Hepatocyte (in vitro differentiated cells): ENCODE data around the gene LIN28A. TPM values are rescaled to one million over a fixed set of nuclear protein-coding genes. Genes with fewer than 3 reads are reported as not detected.

Experiments
- DNase-seq: peaks from one replicate; pipeline ENCODE4 v3.0.0-alpha.2; 2016; ENCODE audit warnings: low spot score
- H2AFZ ChIP-seq: fragments of 200-600 bp; sonication (generic); 2 replicates; pipeline ENCODE4 v1.6.0; 2016; ENCODE audit warnings: antibody characterized with exemption, mild to moderate bottlenecking
- H3K27ac ChIP-seq: fragments of 200-600 bp; sonication (generic); 2 replicates; pipeline ENCODE4 v1.5.1; 2016; ENCODE audit warnings: mild to moderate bottlenecking
- H3K27me3 ChIP-seq: fragments of 200-600 bp; sonication (generic); 2 replicates; pipeline ENCODE4 v1.6.1; 2016
- H3K36me3 ChIP-seq: fragments of 200-600 bp; sonication (generic); replicated peaks from 2 replicates; pipeline ENCODE4 v1.5.1; 2016; ENCODE audit warnings: low read depth; ENCODE audit not compliant: insufficient read depth
- H3K4me1 ChIP-seq: fragments of 200-600 bp; sonication (generic); 2 replicates; pipeline ENCODE4 v1.5.1; 2016; ENCODE audit warnings: mild to moderate bottlenecking, moderate library complexity; ENCODE audit not compliant: insufficient read depth
- H3K4me2 ChIP-seq: fragments of 200-600 bp; sonication (generic); 2 replicates; pipeline ENCODE4 v1.6.0; 2016
- H3K4me3 ChIP-seq: fragments of 200-600 bp; sonication (generic); 2 replicates; pipeline ENCODE4 v1.5.1; 2016; ENCODE audit warnings: mild to moderate bottlenecking
- H3K79me2 ChIP-seq: fragments of 200-600 bp; sonication (generic); 2 replicates; pipeline ENCODE4 v1.6.0; 2017; ENCODE audit warnings: mild to moderate bottlenecking
- H3K9me2 ChIP-seq: fragments of 200-600 bp; sonication (generic); replicated peaks from 2 replicates; pipeline ENCODE4 v1.6.0; 2017; ENCODE audit warnings: mild to moderate bottlenecking; ENCODE audit not compliant: insufficient read depth
- H3K9me3 ChIP-seq: fragments of 200-600 bp; sonication (generic); 2 replicates; pipeline ENCODE4 v1.5.1; 2016; ENCODE audit warnings: low read depth, mild to moderate bottlenecking
- H4K20me1 ChIP-seq: fragments of 200-600 bp; sonication (generic); 2 replicates; pipeline ENCODE4 v1.6.0; 2016; ENCODE audit warnings: mild to moderate bottlenecking; ENCODE audit not compliant: insufficient read depth, poor library complexity, severe bottlenecking
- CTCF ChIP-seq: fragments of 200-600 bp; sonication (generic); IDR thresholded peaks from 2 replicates; pipeline ENCODE4 v1.5.1; 2016; ENCODE audit warnings: antibody characterized with exemption, mild to moderate bottlenecking; ENCODE audit not compliant: poor library complexity
- EZH2 ChIP-seq: fragments of 200-600 bp; sonication (generic); IDR thresholded peaks from 2 replicates; pipeline ENCODE4 v1.6.1; 2016; ENCODE audit warnings: antibody characterized with exemption, mild to moderate bottlenecking, borderline replicate concordance
- EZH2phosphoT487 ChIP-seq: fragments of 200-600 bp; sonication (generic); IDR thresholded peaks from one replicate; pipeline ENCODE4 v1.6.1; 2018; ENCODE audit warnings: antibody characterized with exemption, mild to moderate bottlenecking, low read depth, moderate library complexity; ENCODE audit not compliant: unreplicated experiment, severe bottlenecking
- WGBS: methylation state at CpG from one replicate; pipeline ENCODE4 v1.1.6; 2016; ENCODE audit warnings: low lambda C conversion rate; ENCODE audit errors: missing lambda C conversion rate; 5-methylcytosine and 5-hydroxymethylcytosine counted together
- polyA plus RNA-seq: library from polyadenylated mRNA; unstranded; fragments of >200 nt; fragmentation: Nextera tagmentation; extraction: Ambion mirVana; gene quantifications from 2 replicates; pipeline ENCODE4 v1.2.1, GENCODE V29; 2016
- total RNA-seq: library from RNA; depleted of rRNA; stranded (reverse); fragments of >200 nt; gene quantifications from 2 replicates; pipeline ENCODE4 v1.2.3, GENCODE V29; 2014

Gene LIN28A
- total and polyA plus RNA-seq, 2 experiments from 2014 or later, result 0.13 to 0.43 TPM

DNA sequence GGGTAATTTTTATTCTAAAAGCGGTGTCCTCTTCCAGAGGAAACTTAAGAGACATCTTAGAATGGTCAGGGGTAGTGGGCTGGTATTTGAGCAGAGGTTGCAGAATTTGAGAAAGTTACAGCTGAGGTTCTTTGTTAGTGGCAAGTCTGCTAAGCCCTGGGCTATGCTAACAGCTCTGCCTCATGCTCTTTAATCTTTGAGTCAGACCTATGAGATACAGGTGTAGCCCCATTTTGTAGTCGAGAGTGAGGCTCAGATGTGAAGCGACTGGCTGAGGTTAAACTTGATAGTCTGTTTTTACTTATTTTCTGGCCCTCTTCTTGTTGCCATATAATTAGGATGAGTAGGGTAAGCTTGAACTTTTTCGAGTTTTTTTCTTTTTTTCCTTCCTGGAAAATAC, 66.3 kb downstream of the LIN28A start:
- Histone ChIP-seq H3K79me2 (peaks cover 27% of the 10 kb centered on the region), H3K4me2 (no peak overlapping the region), H3K4me3 (no peak overlapping the region), H3K9me3 (no peaks in the 10 kb centered on the region), H3K4me1 (peaks cover 16% of the 10 kb centered on the region), H3K36me3 (no peaks in the 10 kb centered on the region), H4K20me1 (peaks cover 26% of the 10 kb centered on the region), H3K9me2 (no peaks in the 10 kb centered on the region), H3K27me3 (no peaks in the 10 kb centered on the region), H2AFZ (no peak overlapping the region), H3K27ac (no peak overlapping the region)
- 97% methylated on average over 4 of the region's 4 CpGs for WGBS
- TF ChIP-seq EZH2phosphoT487 (no peak), EZH2 (no peak), CTCF (no peak)
- no peak for DNase-seq

GRCh38 chr1:26477446-26478152, 67.0 kb downstream of the LIN28A start:
- no peak overlapping the region for H3K27ac ChIP-seq
- TF ChIP-seq CTCF, result no peak
- no peak for TF ChIP-seq EZH2phosphoT487
- TF ChIP-seq EZH2, result no peak

DNA sequence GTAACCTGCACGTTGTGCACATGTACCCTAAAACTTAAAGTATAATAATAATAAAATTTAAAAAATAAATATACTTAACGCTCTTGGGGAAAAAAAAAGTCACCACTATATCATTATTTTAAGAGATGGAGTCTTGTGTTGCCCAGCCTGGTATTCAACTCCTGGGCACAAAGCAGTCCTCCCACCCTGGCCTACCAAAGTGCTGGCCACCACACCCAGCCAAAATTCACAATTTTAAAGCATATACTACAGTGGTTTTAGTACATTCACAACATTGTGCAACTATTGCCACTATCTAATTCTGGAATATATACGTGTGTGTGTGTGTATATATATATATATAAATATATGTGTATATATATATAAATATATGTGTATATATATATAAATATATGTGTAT, 67.5 kb downstream of the LIN28A start:
- TF ChIP-seq EZH2phosphoT487, result no peak
- no peak for TF ChIP-seq CTCF
- no peak for TF ChIP-seq EZH2
- H4K20me1 ChIP-seq, result peaks cover 25% of the 10 kb centered on the region
- no peak overlapping the region for H3K4me2 ChIP-seq
- no peak for DNase-seq
- H3K4me3 ChIP-seq, result no peak overlapping the region
- H3K27ac ChIP-seq, result no peak overlapping the region
- H3K27me3 ChIP-seq, result no peaks in the 10 kb centered on the region
- H3K4me1 ChIP-seq, result peaks cover 16% of the 10 kb centered on the region
- H3K36me3 ChIP-seq, result no peaks in the 10 kb centered on the region
- peaks cover 26% of the 10 kb centered on the region for H3K79me2 ChIP-seq
- WGBS, result 92% methylated on average over 3 of the region's 3 CpGs
- H2AFZ ChIP-seq, result no peak overlapping the region
- no peaks in the 10 kb centered on the region for H3K9me3 ChIP-seq
- H3K9me2 ChIP-seq, result no peaks in the 10 kb centered on the region

More at GRCh38 chr1:26477446-26478152, 67.0 kb downstream of the LIN28A start:
- no peak for DNase-seq
- H3K4me2 ChIP-seq, result no peak overlapping the region
- H2AFZ ChIP-seq, result no peak overlapping the region
- H4K20me1 ChIP-seq, result peaks cover 26% of the 10 kb centered on the region
- H3K9me2 ChIP-seq, result no peaks in the 10 kb centered on the region
- H3K36me3 ChIP-seq, result no peaks in the 10 kb centered on the region
- H3K79me2 ChIP-seq, result peaks cover 27% of the 10 kb centered on the region
- H3K4me1 ChIP-seq, result peaks cover 16% of the 10 kb centered on the region
- no peak overlapping the region for H3K4me3 ChIP-seq
- no peaks in the 10 kb centered on the region for H3K9me3 ChIP-seq
- WGBS, result 84% methylated on average over 8 of the region's 8 CpGs
- H3K27me3 ChIP-seq, result no peaks in the 10 kb centered on the region
